Right renal cortex interstitium (tissue), 3 donors: ENCODE measurements around the gene DAZL. TPM values are rescaled to one million over a fixed set of nuclear protein-coding genes. Genes with fewer than 3 reads are reported as not detected.
A peak's percentile ranks its signal among the peaks of the same experiment; 100 is the strongest.

Experiments used
- DNase-seq, 3 donors: peaks; one replicate each; pipeline ENCODE4 v3.0.0-alpha.2; 2013; ENCODE audit warnings: low read depth in 3 of 3, low spot score in 2 of 3
- polyA plus RNA-seq, 3 donors: library from polyadenylated mRNA; unstranded; fragments of 120-200 nt; gene quantifications; one replicate each; pipeline ENCODE4 v1.2.1, GENCODE V29; 2013; ENCODE audit not compliant: insufficient read length in 3 of 3

DAZL gene
- polyA plus RNA-seq, 3 donors = not detected

GRCh38 chr3:16596352-16597032, 8.7 kb downstream of the DAZL start:
- DNase-seq = no peak

- no peak for DNase-seq
Measured at GRCh38 chr3:16595778-16596177, 9.4 kb downstream of the DAZL start.

GRCh38 chr3:16589867-16590624, 15.2 kb downstream of the DAZL start:
- DNase-seq = no peak

GRCh38 chr3:16589120-16589519, 16.1 kb downstream of the DAZL start:
- no peak for DNase-seq

GRCh38 chr3:16587681-16588060, 17.6 kb downstream of the DAZL start:
- DNase-seq = no peak

DNA sequence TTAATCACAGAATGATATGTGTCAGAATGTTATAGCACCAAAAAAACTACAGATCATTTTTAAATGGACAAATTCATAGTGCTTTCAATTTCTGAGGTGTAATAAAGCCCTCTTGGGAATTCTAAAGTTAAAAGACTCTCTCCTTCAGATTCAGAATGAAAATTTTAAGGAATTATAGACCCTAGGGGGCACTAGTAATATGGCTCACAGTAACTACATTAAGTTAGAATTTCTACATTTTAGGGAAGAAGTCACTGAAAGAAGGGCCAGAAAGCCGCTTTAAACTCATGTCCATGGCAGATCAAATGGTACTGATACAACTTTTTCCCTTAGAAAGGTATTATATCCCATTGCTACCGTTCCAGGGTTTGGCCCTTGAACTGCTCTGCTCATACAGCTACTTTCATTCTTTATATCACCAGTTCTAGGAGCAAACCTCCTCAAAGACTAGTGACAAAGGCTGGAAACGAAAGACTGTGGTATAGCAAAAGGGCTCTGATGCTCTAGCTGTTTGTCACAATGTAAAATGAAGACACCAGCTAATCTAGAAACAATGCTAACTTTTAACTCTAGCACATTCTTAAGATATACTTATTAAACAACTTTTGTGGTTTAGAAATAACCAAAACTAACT, 18.1 kb downstream of the DAZL start:
- DNase-seq = no peak

DNA sequence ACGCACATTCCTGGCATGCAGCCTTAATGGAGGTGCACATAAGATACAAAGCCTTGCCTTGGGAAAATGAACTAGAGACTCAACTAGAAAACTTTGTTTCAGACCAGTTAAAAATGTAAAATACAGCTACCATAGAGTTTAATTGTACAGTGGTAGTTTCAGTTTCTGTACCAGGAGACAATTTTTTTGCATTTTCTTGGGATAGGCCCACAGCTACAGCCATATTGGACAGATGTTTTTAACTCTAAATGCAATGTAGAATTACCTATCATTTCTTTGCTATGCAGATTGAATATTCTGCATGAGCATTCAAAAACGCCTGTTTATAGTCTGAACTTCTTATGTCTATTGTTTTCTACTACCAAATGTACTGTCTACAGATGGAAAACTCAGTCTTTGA, 20.3 kb downstream of the DAZL start:
- no peak for DNase-seq

- no peak for DNase-seq
Measured at GRCh38 chr3:16583551-16583950, 21.7 kb downstream of the DAZL start.

DNA sequence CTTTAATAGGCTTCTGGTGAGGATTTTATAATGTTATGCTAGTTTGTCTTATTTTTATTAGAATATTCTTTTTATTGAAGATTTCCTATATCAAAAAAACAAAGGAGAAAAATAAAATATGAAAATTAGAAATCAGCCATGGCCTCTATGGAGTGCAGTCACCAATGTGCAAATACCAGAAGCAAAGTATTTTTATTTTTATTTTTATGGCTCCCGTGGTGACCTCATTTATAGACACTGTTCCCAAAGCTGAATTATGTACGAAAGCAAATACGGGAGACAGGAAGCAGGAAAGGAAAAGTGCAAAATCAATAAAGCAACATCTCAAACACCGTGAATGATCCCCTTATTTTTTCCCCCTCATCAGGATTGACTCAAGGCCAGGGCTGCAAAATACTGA, 35.1 kb downstream of the DAZL start:
- DNase-seq = no peak

GRCh38 chr3:16568532-16568931, 36.7 kb downstream of the DAZL start:
- no peak for DNase-seq

DNA sequence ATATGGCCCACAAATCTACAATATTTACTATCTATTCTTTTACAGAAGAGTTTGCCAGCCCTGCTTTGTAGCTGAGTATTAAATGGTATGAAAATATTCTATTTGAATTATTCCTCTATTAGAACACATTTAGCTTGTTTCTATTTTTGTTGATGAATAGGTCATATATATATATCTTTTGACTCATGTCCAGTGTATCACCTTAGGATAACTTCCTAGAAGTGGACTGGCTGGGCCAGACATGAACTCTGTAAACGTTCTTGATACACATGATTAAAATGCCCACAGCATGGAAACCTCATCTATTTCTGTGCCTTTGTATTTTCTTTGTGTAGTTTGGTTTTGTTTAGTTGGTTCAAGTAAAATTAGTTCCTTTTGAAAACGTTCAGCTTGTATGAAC, 37.1 kb downstream of the DAZL start:
- DNase-seq = no peak

DNA sequence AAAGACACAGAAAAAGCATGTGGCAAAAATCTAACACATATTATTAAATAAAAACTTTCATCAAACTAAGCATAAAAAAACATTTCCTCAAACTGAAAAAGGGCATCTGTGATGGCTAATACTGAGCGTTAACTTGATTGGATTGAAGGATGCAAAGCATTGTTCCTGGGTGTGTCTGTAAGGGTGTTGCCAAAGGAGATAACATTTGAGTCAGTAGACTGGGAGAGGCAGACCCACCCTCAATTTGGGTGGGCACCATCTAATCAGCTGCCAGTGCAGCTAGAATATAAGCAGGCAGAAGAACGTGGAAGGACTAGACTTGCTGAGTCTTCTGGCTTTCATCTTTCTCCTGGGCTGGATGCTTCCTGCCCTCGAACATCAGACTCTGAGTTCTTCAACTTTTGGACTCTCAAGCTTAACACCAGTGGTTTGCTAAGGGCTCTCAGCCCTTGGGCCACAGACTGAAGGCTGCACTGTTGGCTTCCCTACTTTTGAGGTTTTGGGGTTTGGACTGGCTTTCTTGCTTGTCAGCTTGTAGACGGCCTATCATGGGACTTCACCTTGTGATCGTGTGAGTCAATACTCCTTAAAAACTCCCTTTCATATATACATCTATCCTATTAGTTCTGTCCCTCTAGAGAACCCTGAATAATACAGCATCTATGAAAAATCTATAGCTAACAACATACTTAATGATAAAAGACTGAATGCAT, 45.4 kb downstream of the DAZL start:
- no peak for DNase-seq

- no peak for DNase-seq
Measured at GRCh38 chr3:16554126-16554525, 51.1 kb downstream of the DAZL start.

DNA sequence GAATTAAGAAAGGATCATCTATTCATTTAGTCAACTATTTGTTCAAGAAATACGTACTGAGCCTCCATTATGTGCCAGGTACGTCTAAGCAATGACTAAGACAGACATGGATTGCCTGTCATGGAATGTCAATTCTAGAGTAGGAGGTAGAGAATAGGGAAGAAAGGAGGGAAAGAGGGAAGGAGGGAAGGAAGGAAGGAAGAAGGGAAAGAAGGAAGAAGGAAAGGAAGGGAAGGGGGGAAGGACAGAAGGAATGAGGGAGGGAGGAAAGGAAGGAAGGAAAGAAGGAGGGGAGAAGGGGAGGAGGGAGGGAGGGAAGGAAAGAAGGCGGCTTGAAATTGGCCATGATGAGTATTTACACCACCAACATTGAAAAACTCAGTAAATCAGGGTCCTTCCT, 52.5 kb downstream of the DAZL start:
- no peak for DNase-seq

DNA sequence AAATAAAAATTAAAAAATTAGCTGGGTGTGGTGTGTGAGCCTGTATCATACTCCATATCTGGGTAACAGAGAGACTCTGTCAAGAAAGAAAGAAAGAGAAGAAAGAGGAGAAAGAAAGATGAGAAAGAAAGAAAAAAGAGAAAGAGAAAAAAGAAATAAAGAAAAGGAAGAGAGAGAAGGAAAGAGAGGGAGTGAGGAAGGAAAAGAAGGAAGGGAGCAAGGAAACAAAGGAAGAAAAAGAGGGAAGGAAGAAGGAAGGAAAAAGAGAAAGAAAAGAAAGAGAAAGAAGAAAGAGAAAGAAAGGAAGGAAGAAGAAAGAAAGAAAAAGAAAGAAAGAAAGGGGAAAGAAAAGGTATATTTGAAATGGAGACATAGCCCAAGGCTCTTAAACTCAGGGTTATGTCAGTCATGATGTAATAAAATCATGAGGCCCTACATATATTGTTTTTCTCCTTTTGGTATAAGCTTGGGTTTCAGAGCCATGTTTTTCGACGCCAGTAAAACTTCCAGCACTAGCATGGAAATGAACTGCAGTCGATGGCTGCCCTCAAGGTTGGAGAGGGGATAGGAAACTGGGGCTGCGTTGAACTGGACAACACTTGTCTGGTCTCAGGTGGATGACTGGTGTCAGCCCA, 53.8 kb downstream of the DAZL start:
- no peak for DNase-seq

- peak; percentile 66 to 79 (median 71) for DNase-seq
Measured at GRCh38 chr3:16550676-16551341, 54.4 kb downstream of the DAZL start.

GRCh38 chr3:16550305-16550675, 54.9 kb downstream of the DAZL start:
- DNase-seq = no peak

DNA sequence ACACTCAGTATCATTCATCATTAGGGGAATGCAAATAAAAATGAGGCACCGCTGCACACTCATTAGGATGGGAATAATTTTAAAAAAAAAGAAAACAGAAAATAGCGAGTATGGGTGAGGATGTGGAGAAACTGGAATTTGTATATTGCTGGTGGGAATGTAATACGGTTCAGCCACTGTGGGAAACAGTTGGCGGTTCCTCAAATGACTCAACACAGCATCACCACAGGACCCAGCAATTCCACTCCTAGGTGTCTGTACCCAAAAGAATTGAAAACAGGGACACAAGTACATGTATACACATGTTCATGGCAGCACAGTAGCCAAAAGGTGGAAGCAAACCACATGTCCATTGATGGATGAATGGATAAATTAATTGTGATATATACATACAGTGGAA, 56.5 kb downstream of the DAZL start:
- DNase-seq = no peak

DNA sequence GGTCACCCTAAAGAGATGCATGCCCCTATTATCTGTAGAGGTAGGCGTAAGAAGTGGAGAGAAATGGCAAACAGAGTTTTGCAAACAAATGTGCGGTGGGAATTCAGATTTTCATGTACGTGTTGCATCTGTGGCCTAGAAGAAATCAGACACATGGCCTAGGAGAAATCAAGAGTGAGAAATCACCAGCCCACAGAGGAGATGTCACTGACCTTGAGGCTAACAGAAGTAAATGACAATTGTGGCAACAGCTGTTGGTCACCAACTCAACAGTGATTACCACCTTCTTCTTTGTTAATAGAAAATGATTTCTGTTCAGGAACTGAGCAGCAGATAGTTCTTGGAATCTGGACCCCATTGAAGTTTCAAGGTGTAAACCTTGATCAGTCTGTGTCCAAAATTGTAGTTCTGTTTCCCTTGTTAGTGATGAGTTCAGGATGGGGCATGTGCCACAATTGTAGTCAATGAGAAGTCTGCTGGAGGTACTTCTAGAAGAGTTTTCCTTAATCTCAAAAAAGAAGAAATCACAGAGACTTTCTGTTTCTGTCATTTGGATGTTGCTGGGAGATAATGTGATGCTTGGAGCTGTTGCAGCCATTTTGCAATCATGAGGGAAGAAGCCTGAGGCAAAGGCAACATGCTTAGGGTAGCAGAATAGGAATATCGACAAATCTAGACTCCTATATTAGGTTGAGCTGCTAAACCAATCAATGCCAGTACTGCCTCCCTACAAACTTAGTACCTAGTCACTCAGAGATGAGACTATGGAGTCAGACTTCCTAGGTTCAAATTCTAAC, 57.5 kb downstream of the DAZL start:
- DNase-seq = no peak
